A172 (cell line): Measurements from ENCODE around the gene MRGPRF. TPM values are rescaled to one million over a fixed set of nuclear protein-coding genes. Genes with fewer than 3 reads are reported as not detected.

ENCODE experiments used
- DNase-seq: peaks from one replicate; pipeline ENCODE4 v3.0.0-alpha.2; 2015; ENCODE audit warnings: low spot score
- total RNA-seq: library from RNA; depleted of rRNA; stranded (reverse); fragments of >200 nt; shearing (Covaris generic); gene quantifications from 2 replicates; pipeline ENCODE4 v1.2.3, GENCODE V29; 2014; rRNA removed

Gene MRGPRF, protein sequence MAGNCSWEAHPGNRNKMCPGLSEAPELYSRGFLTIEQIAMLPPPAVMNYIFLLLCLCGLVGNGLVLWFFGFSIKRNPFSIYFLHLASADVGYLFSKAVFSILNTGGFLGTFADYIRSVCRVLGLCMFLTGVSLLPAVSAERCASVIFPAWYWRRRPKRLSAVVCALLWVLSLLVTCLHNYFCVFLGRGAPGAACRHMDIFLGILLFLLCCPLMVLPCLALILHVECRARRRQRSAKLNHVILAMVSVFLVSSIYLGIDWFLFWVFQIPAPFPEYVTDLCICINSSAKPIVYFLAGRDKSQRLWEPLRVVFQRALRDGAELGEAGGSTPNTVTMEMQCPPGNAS
- total RNA-seq = 0.69 and 0.86 TPM in 2 replicates

DNA sequence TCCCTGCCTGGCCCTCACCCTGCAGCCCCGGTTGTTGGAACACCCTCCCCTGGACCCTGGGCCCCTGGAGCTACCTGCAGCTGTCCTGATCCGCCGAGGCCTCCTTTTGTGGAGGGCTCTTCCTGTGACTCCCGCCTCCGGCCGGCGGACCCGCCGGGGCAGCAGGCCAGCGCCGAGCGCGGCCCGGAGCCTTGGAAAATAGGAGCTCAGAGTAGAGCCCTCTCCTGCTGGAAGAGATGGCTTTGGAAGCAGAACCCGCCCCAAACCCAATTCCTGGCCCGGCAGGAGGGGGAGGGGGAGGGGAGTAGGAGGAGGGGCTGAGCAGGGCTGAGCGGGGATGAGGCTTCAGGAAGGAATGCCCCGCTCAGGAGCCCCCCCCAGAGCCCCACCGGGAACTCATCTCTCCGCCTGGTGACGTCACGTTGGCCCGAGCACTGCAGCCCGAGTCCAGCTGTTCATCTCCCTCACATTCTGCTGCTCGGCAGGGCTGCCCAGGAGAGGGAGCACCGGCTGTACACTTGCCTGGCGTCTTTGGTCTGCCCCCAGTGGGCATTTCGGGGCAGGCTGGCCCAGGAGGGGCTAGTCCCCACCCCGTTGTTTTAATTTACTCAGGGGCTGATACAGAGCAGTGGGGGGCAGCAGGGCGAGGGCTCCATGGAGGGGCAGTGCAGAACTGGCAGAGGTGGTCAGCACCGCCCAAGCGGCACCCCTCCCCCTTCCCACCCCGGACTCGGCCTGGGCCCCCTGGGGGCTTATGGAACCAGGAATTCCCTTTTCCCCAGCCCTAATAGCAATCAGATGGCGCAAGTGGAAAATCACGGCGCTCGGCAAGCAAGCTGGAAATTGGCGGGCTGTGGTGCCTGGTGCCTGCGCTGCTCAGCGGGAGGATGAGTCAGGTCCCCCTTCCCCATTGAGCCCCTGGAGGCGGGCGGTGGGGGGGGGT lies at the start of gene MRGPRF:
TSS of gene MRGPRF (minus strand) at position 238 of the 943 bp plus-strand sequence. CDS start 3,345 bp downstream, outside the sequence.
- DNase-seq = no peak

GRCh38 chr11:69062169-69062855 lies 49.3 kb upstream of the MRGPRF start:
- no peak for DNase-seq

DNA sequence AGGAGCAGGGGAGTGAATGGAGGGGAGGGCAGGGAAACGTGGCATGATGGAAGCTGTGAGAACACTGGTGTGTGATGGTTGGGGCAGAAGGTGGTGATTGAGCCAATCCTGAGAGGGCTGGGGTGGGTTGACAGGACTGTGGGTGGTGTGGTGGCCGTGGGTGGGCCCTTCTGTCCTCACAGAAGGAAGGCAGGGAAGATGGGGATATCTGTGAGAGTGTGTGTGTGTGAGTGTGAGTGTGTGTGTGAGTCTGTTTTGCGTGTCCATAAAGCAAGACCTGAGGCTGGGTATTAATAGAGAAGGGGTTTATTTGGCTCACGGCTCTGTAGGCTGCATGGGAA lies 48.6 kb upstream of the MRGPRF start:
- DNase-seq = no peak

DNA sequence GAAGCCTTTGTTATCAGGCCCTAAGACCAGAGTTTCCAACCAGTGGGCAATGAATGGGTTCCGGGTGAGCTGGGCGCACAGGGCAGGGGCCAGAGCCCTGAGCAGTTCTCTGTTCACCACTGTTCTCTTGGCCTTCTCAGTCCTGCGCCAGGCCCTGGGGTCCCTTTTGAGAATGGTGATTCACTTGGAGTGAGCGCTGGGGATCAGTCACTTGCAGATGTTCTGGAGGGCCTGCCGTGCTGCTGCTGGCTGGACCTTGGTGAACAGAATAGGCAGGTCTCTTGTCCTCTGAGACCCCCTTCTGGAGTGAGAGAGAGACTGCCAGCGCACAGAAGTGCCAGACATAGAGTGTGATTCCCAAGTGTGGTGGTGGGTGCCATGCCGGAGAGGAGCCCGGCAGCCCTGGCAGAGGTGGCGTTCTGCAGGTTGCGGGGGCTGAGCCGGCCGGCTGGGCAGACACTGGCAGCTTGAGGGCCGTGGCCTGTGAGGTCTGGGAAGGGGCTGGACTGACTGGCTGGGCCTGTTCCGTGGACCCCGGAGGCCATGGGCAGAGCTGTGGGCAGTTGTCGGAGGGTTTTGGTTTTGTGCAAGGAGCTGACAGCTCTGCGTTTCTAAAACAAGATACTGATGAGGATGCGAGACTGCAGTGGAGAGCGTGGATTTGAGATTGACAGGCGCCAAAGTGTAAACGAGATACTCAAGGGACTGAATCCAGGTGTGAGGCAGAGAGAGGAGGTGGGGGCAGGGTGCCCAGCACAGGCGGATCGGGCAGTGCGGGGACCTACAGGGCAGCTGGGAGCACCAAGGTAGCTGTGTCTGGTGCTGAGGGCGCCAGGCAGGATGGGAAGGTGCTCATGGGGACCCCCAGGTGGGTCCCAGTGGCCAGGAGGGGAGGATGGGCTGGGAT lies 48.0 kb upstream of the MRGPRF start:
- no peak for DNase-seq

GRCh38 chr11:69059985-69060384 lies 46.9 kb upstream of the MRGPRF start:
- DNase-seq = no peak

GRCh38 chr11:69059429-69059828 lies 46.4 kb upstream of the MRGPRF start:
- DNase-seq = no peak

DNA sequence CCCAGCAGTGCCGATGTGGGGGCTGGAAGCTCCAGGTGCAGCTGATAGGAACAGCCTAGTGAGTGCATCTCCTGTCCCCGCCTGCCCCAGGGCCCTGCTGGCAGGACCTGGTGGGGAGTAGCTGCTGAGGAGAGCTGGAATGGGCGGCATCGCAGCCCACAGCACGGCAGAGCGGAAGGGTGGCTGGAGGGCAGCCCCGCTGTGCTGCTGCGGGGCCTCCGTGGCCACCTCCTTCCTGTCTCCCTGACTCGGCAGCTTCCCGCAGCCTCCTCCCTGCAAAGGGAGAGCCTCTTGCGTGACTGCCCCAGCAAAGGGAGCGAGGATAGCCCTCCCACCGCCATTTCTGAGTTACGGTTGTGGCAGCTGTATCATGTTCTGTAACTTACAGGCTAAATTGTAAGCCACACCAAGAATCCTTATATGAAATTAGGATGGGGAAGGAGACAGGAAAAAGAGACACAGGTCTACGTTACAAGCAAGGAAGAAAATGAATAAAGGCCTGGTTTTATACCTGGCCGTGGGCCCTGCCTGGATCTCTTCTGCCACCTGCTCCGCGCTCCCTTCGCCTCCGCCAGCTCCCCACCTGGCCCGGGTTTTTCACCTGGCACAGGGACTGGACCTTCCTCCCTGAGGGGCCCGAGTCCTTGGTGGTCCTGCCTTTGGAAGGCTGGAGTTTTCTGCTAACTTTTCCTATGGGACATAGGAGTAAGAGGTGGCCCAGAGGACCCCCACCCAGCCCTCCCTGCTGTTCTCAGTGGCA lies 45.6 kb upstream of the MRGPRF start:
- no peak for DNase-seq

- DNase-seq = no peak
Observed at GRCh38 chr11:69057801-69058200, 44.8 kb upstream of the MRGPRF start.

- no peak for DNase-seq
Observed at GRCh38 chr11:69057236-69057635, 44.2 kb upstream of the MRGPRF start.

GRCh38 chr11:69055598-69056516 lies 42.8 kb upstream of the MRGPRF start:
- DNase-seq = no peak

- no peak for DNase-seq
Observed at GRCh38 chr11:69055212-69055586, 42.2 kb upstream of the MRGPRF start.

- DNase-seq = no peak
Observed at GRCh38 chr11:69054397-69055211, 41.6 kb upstream of the MRGPRF start.

DNA sequence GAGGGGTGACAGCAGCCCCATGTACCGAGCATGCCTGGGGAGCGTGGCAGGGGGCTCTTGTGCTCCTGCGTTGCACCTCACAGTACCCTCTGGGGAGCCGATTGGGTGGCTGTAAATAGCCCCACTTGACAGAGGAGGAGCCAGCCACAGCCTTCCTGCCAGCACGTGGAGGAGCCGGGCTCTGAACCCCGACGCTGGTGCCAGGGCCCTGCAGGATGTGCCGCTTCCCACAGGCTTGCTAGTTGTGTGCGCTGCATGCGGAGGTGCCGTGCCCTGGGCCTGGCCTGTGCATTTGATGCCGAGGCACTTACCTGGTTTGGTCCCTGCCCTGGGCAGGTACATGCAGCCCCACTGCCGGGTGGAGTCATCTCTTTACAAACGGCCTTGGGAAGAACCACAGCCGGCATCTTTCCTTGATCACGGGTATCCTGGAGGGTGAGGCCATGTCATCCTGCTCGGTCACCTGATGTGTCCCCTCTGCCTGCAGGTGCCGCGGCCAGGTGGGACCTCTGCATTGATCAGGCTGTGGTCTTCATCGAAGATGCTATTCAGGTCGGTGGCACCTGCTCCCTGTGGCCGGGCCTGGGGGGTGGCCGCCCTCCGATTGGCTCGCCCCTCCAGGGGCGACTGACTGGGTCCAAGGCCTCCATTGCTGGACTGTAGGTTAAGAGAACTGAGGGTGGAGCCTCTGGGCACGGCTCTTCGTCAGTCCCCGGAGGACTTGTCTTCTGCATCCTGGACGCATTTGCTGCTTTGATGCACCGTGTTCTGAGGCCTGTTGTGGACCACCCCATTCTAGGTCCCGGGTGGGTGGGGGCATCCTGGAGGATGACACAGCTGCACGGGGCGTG lies 40.7 kb upstream of the MRGPRF start:
- no peak for DNase-seq

DNA sequence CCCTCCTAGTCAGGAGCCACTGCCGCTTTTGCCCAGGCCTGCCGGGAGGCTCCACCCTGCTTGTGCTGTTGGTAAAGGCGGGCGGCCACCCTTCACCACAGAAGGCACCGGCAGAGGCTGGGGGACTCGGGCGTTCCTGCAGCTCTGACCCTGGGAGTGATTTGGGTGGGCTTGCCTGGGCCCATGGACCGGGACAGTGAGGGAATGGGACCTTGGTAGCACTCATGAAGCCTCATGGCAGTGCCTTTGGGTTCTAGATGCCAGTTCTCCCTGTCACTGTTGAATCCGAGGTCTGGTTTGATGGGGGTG lies 40.1 kb upstream of the MRGPRF start:
- no peak for DNase-seq

DNA sequence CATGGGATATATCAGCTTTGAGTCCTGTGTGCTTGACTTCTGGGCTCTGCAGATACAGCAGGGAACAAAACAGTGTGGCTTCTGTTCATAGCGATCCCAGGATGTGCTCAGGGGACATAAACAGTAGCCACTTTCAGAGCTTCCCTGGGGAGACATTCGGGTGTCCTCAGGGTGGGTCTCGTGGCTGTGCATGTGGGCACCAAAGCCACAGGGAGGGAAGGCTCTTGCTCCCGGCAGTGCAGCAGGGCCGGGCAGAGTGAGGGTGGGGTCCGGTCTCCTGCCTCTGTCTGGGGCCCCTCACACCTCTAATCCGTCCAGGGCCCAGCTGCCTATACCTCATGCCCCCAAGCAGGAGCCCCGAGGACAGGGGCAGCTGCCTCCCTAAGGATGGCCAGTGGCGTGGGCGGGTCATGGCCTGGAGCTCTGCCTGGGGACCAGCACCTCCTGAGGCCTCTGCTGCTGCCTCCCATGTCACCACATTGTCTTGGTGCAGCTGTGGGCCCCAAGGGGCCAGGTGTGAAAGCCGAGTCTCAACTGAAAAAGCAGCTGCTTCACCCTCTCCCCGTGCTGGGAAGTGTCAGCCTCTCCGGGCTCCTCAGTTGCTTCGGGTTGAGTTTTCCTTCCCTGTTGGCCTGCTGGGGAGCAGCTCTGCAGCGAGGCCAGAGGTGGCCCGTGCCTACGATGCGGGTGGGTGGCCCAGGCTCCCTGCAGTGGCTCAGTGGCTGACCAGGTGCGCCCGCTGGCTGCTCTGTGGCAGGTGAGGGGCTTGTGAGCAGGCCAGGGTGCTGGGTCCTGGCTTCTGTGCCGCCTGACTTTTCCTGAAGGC lies 39.5 kb upstream of the MRGPRF start:
- DNase-seq = no peak

DNA sequence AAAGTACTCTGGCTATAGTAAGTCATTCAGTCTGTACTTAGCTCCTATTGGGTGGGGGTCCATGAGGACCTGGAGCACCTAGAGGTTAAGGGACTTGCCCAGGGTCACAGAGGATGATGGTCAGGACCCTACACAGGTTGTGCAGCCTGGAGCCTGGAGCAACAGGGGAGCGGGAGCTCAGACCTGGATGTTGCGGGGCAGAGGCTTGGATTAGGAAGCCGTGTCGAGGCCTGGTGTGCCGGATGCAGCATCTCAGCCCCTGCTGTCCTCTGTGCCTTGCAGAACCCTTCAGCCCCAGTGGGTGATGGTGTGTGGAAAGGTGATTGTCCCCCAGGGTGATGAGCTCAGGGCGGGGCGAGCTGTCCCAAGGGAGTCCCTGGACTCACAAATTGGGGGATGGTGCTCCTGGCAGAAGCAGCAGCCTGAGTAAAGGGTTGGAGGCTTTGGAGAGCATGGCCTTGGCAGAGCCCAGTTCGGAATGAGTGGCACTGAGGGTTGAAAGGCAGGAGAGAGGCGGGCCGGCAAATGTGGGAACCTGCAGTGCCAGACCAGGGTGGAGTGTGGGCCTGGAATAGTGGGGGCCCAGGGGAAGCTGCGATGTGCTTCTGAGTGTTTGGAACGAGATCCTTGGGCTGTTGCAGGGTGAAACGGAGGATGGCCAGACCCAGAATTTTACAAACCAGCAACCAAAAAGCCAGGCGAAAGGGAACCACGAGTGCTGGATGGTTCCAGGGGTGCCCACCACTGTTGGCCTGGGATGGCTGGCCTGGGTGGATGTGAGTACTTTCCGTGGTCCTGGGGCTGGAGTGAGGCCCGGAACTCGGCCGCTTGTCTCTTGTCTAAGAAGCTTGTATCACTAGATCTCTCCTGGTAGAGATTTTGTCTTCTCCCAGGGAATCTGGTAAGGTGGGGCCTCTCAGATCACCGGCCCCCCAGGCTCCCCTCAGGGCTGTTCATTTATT lies 38.6 kb upstream of the MRGPRF start:
- no peak for DNase-seq
